IMR-90 (cell line): Measurements from ENCODE around the gene MOB3B. TPM values are rescaled to one million over a fixed set of nuclear protein-coding genes. Genes with fewer than 3 reads are reported as not detected.

Source experiments
- ATAC-seq: fragments of 200-7000 bp; cut with Tn5 transposase; 2 replicates; pipeline ENCODE4 v1.9.1; 2020; ENCODE audit warnings: low read depth, mild to moderate bottlenecking, moderate library complexity
- BruUV-seq: library from RNA; stranded (reverse); fragments of 400-500 nt; replicated peaks from 2 replicates; lab custom pipeline; 2021; lab: Mats Ljungman, UMichigan
- CTCF ChIA-PET: fragments of 300-600 bp; formaldehyde crosslinking; extraction: SDS; loops from one replicate; lab custom pipeline; 2021; ENCODE audit warnings: antibody characterized with exemption; lab: Yijun Ruan, JAX
- POLR2A ChIA-PET: fragments of 300-600 bp; sonication (Branson Sonifier 250); formaldehyde crosslinking; loops from one replicate; lab custom pipeline; 2022; ENCODE audit warnings: antibody characterized with exemption; ENCODE audit not compliant: unreplicated experiment; lab: Charles Lee
- DNase-seq: peaks from one replicate; pipeline ENCODE4 v3.0.0; 2013
- H2AFZ ChIP-seq: replicated peaks from 2 replicates; pipeline ENCODE3; 2013; ENCODE audit warnings: low read length, mild to moderate bottlenecking; ENCODE audit not compliant: poor library complexity
- H2AK5ac ChIP-seq: 2 replicates; pipeline ENCODE4 v1.6.1; 2013; ENCODE audit warnings: low read depth, low read length, inconsistent platforms
- H2AK9ac ChIP-seq: replicated peaks from 2 replicates; pipeline ENCODE3; 2013; ENCODE audit warnings: mild to moderate bottlenecking, low read depth, low read length, moderate library complexity; ENCODE audit not compliant: poor library complexity
- H2BK120ac ChIP-seq: 2 replicates; pipeline ENCODE4 v1.6.1; 2013; ENCODE audit warnings: low read depth, low read length, inconsistent platforms
- H2BK15ac ChIP-seq: 3 replicates; pipeline ENCODE4 v1.6.1; 2013; ENCODE audit warnings: low read depth, low read length, inconsistent platforms
- H2BK20ac ChIP-seq: 2 replicates; pipeline ENCODE4 v1.6.1; 2013; ENCODE audit warnings: low read depth, mild to moderate bottlenecking, inconsistent platforms, low read length, moderate library complexity
- H2BK5ac ChIP-seq: 2 replicates; pipeline ENCODE4 v1.6.1; 2013; ENCODE audit warnings: mild to moderate bottlenecking, low read depth, low read length, inconsistent platforms; ENCODE audit not compliant: poor library complexity, severe bottlenecking
- H3K14ac ChIP-seq: replicated peaks from 2 replicates; pipeline ENCODE4 v1.6.1; 2013; ENCODE audit warnings: low read depth, low read length, inconsistent platforms
- H3K18ac ChIP-seq: 2 replicates; pipeline ENCODE4 v1.6.1; 2013; ENCODE audit warnings: low read depth, low read length, control low read depth
- H3K23ac ChIP-seq: 2 replicates; pipeline ENCODE4 v1.6.1; 2013; ENCODE audit warnings: low read depth, low read length, inconsistent platforms
- H3K27ac ChIP-seq: 2 replicates; pipeline ENCODE4 v1.5.1; 2013; ENCODE audit warnings: mild to moderate bottlenecking, control low read depth, low read length; ENCODE audit not compliant: insufficient read depth
- H3K27me3 ChIP-seq: 2 replicates; pipeline ENCODE4 v1.6.1; 2013; ENCODE audit warnings: low read length; ENCODE audit not compliant: control insufficient read depth, insufficient read depth
- H3K36me3 ChIP-seq: 2 replicates; pipeline ENCODE4 v1.6.1; 2013; ENCODE audit warnings: low read length, mixed read lengths; ENCODE audit not compliant: control insufficient read depth, insufficient read depth
- H3K4ac ChIP-seq: 2 replicates; pipeline ENCODE4 v1.6.1; 2013; ENCODE audit warnings: low read depth, low read length, inconsistent platforms
- H3K4me1 ChIP-seq: 2 replicates; pipeline ENCODE4 v1.6.1; 2013; ENCODE audit warnings: low read length, mixed read lengths; ENCODE audit not compliant: control insufficient read depth, insufficient read depth
- H3K4me2 ChIP-seq: 2 replicates; pipeline ENCODE4 v1.6.1; 2013; ENCODE audit warnings: low read depth, mild to moderate bottlenecking, control low read depth, low read length, moderate library complexity
- H3K4me3 ChIP-seq: 2 replicates; pipeline ENCODE4 v1.5.1; 2013; ENCODE audit warnings: low read depth, mild to moderate bottlenecking, control low read depth, low read length, moderate library complexity; ENCODE audit not compliant: insufficient read depth
- H3K56ac ChIP-seq: 2 replicates; pipeline ENCODE4 v1.6.1; 2013; ENCODE audit warnings: low read length, inconsistent platforms; ENCODE audit not compliant: insufficient read depth; ENCODE audit errors: extremely low read depth
- H3K79me1 ChIP-seq, 2 experiments: 2 replicates each; pipeline ENCODE4 v1.6.1; 2013; ENCODE audit warnings: low read length in 2 of 2, inconsistent platforms in 1 of 2, low read depth in 1 of 2
- H3K9ac ChIP-seq: 2 replicates; pipeline ENCODE4 v1.6.1; 2013; ENCODE audit warnings: low read depth, low read length, control low read depth
- H3K9me1 ChIP-seq: 2 replicates; pipeline ENCODE4 v1.6.1; 2013; ENCODE audit warnings: low read length, inconsistent platforms; ENCODE audit not compliant: insufficient read depth
- H3K9me3 ChIP-seq: 2 replicates; pipeline ENCODE4 v1.6.1; 2013; ENCODE audit warnings: low read length; ENCODE audit not compliant: control insufficient read depth, insufficient read depth
- H4K20me1 ChIP-seq: 2 replicates; pipeline ENCODE4 v1.6.1; 2013; ENCODE audit warnings: low read length, inconsistent platforms; ENCODE audit not compliant: insufficient read depth
- H4K5ac ChIP-seq: 2 replicates; pipeline ENCODE4 v1.6.1; 2013; ENCODE audit warnings: mild to moderate bottlenecking, low read depth, low read length, control low read depth
- H4K8ac ChIP-seq, 2 experiments: 2 replicates each; pipeline ENCODE4 v1.6.1; 2013; ENCODE audit warnings: low read depth in 2 of 2, low read length in 2 of 2, control low read depth in 1 of 2, inconsistent platforms in 1 of 2
- H4K91ac ChIP-seq: 2 replicates; pipeline ENCODE4 v1.6.1; 2013; ENCODE audit warnings: low read depth, low read length, inconsistent platforms; ENCODE audit not compliant: insufficient read depth
- CEBPB ChIP-seq: IDR thresholded peaks from 2 replicates; pipeline ENCODE4 v1.6.1; 2012; ENCODE audit warnings: low read depth, low read length, improper control_type of control experiment
- CHD1 ChIP-seq: IDR thresholded peaks from 2 replicates; pipeline ENCODE4 v1.6.1; 2012; ENCODE audit warnings: low read depth, low read length, improper control_type of control experiment
- MAFK ChIP-seq: IDR thresholded peaks from 2 replicates; pipeline ENCODE4 v1.6.1; 2012; ENCODE audit warnings: low read depth, low read length, improper control_type of control experiment
- MAZ ChIP-seq: IDR thresholded peaks from 2 replicates; pipeline ENCODE4 v1.6.1; 2012; ENCODE audit warnings: low read depth, mild to moderate bottlenecking, low read length, improper control_type of control experiment, moderate library complexity, borderline replicate concordance
- RAD21 ChIP-seq: IDR thresholded peaks from 2 replicates; pipeline ENCODE4 v1.6.1; 2012; ENCODE audit warnings: low read length, improper control_type of control experiment
- SMC3 ChIP-seq: fragments of 150-350 bp; IDR thresholded peaks from 2 replicates; pipeline ENCODE4 v1.6.1; 2016; ENCODE audit warnings: low read depth, mild to moderate bottlenecking, antibody characterized with exemption, low read length, moderate library complexity
- WGBS, 2 experiments: methylation state at CpG; one replicate each; pipeline versions ENCODE4 v1.1.5 to v1.1.7; 2013; ENCODE audit warnings: missing lambda C conversion rate in 2 of 2; ENCODE audit not compliant: insufficient read length in 1 of 2; ENCODE audit errors: extremely low coverage in 2 of 2; 5-methylcytosine and 5-hydroxymethylcytosine counted together
- dilution Hi-C: fragments of 300-500 bp; cut with HindIII; formaldehyde crosslinking; loops from one replicate; pipeline ENCODE4 v1.14.3; 2018; ENCODE audit warnings: low sequenced_read_pairs; ENCODE audit not compliant: unreplicated experiment
- in situ Hi-C: fragments of 300-500 bp; cut with MboI; formaldehyde crosslinking; loops from 3 replicates; pipeline ENCODE4 v1.14.3; 2019; ENCODE audit warnings: low sequenced_read_pairs, inconsistent platforms, mixed read lengths
- intact Hi-C: fragments of 100-400 bp; cut with micrococcal nuclease; formaldehyde crosslinking; loops from 2 replicates; pipeline ENCODE4 v1.10.0; 2022
- polyA plus RNA-seq, 3 experiments: library from polyadenylated mRNA; depleted of rRNA; stranded (reverse); fragments of >200 nt; gene quantifications; 2 replicates each; pipeline ENCODE4 v1.2.3, GENCODE V29; 2012; ENCODE audit warnings: low replicate concordance in 1 of 3
- total RNA-seq: library from RNA; depleted of rRNA; stranded (reverse); fragments of >200 nt; gene quantifications from 2 replicates; pipeline ENCODE4 v1.2.3, GENCODE V29; 2012
- TF ChIP-seq, protein P1 (sequence below): fragments of 150-350 bp; IDR thresholded peaks from 2 replicates; pipeline ENCODE4 v1.6.1; 2017; ENCODE audit warnings: mild to moderate bottlenecking, antibody characterized with exemption, low read length, low read depth

The MOB3B gene
- total and polyA plus RNA-seq, 2 of the 4 experiments (the other 2 are of a cell fraction): under 0.01 to 0.02 TPM

DNA sequence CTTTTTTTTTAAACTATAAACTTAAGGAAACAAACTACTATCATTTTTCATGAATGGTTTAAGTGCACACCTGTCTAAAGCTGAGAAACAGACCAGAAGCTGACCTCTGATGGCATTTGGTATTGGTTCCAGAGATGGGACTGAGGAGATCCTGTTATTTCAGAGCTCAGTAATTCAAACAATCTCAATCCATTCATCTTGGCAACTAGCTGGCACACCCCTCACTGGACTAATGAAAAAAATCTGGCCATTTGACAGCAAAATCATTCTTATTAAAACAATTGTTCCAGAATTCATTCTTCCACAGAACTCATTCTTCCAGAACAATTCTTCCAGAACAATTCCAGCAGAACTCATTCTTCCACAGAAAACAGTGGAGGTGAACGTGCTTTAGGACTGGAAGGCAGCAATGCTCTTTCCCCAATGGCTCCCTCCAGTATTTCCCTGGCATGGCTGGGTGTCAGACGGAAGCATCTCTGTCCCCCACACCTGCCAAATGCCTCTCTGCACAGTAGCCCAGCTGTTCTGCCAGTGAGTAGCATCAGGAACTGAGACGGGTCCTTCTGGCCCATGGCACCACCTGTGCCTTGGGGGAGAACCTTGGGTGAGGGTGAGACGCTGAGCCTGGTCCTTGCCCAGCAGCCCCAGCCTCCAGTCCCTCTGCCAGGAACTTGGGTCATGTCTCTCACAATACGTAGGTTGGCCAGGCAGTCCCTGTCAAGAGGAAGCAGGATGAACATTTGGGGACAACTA is 145.2 kb downstream of the MOB3B start:
- intact Hi-C loops (no loop called here), in situ Hi-C loops (no loop called here), dilution Hi-C loops (no loop called here)
- ChIA-PET CTCF (no interaction called here), POLR2A (no interaction called here)
- ATAC-seq (no peak), DNase-seq (no peak)
- Histone ChIP-seq H3K9me1 (no peaks in the 10 kb centered on the region), H3K4me2 (no peak overlapping the region), H3K56ac (no peak overlapping the region), H4K91ac (no peak overlapping the region), H2BK20ac (no peak overlapping the region), H3K9me3 (no peaks in the 10 kb centered on the region), H3K27me3 (peaks cover 3% of the 10 kb centered on the region; the same call in 1 of the 2 replicates), H3K27ac (no peak overlapping the region), H3K36me3 (no peaks in the 10 kb centered on the region), H3K4ac (no peak overlapping the region), H3K4me1 (no peaks in the 10 kb centered on the region), H3K79me1 (no peaks in the 10 kb centered on the region), H2AK9ac (no peak overlapping the region), H2BK120ac (no peak overlapping the region), H4K8ac (no peak overlapping the region), H4K20me1 (no peaks in the 10 kb centered on the region), H3K23ac (no peak overlapping the region), H2BK5ac (no peak overlapping the region), H3K14ac (no peak overlapping the region), H3K18ac (no peak overlapping the region), H2AFZ (no peak overlapping the region), H2AK5ac (no peak overlapping the region), H2BK15ac (no peak overlapping the region), H4K5ac (no peak overlapping the region), H3K9ac (no peak overlapping the region), H3K4me3 (no peak overlapping the region)
- 33% methylated on average over 1 of the region's 5 CpGs; no CpG with 5 or more reads in 1 of the 2 experiments for WGBS, 2 experiments
- no TSS peak for BruUV-seq
- TF ChIP-seq RAD21 (no peak), MAFK (no peak), MAZ (no peak), SMC3 (no peak), CHD1 (no peak), CEBPB (no peak)
- TF ChIP-seq, protein P1, sequence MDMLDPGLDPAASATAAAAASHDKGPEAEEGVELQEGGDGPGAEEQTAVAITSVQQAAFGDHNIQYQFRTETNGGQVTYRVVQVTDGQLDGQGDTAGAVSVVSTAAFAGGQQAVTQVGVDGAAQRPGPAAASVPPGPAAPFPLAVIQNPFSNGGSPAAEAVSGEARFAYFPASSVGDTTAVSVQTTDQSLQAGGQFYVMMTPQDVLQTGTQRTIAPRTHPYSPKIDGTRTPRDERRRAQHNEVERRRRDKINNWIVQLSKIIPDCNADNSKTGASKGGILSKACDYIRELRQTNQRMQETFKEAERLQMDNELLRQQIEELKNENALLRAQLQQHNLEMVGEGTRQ: no peak
